Activated CD4-positive, alpha-beta T cell treated with anti-CD3 and anti-CD28 coated beads for 1 hour (primary cell): Measurements from ENCODE around the gene RREB1.

Experiments
- DNase-seq: peaks from one replicate; pipeline ENCODE4 v3.0.0-alpha.2; 2020

The RREB1 gene

DNA sequence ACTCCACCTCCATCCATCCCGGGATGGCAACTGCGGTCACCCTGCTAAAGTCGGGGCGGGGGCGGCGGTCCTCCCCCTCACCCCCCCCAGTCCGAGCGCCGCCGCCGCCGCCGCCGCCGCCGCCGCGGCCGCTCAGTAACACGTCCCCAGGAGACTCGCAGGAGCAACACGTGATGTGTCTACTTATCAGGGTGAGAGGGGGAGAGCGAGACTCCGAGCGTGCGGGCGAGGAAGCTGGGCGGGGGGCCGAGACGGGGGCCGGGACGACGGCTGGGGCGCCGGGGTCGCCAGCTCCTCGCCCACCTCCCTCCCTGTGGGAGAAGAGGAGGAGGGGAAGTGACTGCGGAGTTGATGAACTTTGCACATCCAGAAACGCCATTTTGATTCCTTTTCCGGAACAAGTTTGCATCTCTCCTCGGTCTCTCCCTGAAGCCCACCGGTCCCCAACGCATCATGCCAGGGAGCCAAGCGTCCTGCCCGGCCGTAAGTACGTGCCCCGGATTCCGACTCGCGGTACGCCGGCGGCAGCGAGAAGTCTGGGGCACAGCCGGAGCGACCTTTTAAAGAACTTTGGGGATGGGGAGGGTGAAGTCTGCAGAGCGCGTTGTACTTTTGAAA, at the start of gene RREB1:
RREB1 (plus strand) TSS at position 384 of the 618 bp plus-strand sequence. CDS start 73,951 bp downstream, outside the sequence.
- peak; percentile 38 for DNase-seq

DNA sequence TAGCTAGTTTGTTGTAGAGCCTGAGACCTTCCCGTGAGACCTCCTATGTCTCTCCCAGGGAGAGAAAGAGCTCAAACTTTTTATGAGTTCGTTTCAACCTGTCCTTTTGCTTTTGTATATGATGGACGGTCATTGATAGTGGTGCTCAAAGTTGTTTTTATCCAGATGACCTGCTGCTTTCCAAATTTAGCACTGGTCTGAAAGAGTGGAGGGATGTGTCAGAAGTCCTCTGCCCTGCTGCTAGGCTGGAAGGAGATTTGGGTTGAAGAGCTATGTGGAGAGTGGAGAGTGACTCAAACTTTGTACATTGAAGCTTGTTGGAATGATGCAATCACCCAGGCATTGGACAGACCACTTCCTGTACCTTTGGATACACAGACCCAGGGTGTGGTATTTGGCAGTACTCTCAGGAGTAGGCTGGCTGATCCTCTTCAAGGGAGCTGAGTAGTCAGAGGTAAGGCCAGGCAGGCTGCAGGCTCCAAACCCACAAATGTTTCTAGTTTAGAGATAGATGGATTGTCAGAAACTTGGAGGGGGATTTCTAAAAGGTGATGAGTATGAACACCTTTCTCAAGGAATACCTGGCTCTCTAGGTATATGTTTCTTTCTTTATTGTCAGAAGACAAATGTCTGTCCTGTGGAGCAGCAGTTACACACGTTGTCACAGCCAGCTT, 49.4 kb upstream of the RREB1 start:
- DNase-seq: no peak

DNA sequence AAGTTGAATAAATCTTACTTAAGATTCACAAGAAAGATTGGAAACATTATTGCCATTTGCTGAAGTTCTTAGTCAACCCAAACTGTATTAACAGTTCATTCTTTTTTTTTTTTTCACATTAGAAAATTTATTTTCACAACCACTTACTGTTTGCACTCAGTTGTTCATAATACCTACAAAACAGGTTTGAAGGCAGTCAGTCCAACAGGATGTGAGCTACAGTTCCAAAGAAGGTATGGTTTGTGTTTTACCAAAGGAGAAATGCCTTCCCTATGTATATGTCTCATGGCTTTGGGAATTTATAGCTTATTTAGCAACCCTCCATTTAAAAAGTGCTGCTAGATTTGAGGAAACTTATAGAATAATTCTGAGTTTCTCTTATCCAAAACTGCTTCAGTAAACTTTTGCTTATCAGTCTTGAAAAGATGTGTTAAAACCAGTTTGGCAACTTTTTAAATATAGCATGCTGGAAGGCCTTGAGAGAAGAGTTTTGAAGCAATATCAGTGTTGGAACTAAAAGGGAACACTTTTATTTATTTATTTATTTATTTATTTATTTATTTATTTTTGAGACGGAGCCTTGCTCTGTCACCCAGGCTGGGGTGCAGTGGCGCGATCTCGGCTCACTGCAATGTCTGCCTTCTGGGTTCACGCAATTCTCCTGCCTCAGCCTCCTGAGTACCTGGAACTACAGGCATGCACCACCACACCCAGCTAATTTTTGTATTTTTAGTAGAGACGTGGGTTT, 46.8 kb upstream of the RREB1 start:
- no peak for DNase-seq

DNA sequence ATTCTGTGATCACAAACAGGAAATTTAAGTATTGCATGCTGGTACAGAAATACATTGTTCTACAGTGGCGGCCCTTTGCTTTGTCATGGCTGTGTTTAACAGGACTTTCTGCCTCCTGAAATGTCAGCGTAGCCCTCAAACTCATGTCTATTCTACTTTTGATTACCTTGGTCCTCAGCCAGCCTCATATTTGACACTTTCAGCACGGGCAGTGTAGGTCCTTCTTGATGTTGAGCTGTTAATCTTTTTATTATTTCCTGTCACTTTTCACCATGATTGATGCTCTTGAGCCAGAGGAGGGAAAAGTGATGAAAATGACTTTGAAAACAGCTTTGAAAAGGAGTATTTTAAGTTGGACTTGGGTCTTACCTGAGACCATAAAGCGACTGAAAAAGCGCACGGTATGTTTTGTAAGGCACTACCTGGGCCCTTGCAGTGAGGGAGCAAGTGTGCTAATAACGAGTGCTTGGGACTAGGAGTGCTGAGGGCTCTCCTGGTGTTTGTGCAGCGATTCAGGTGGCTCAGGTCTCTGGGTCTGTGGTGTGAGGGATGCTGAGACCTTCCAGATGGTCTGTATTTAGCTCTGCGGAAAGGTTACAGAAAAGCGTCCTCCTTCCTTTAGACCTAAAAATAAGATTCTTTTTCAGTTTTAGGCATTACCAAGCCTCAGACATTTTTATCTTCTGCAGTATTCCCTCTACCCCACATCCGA, 45.2 kb upstream of the RREB1 start:
- DNase-seq: no peak

GRCh38 chr6:7067305-7067704, 40.5 kb upstream of the RREB1 start:
- no peak for DNase-seq

DNA sequence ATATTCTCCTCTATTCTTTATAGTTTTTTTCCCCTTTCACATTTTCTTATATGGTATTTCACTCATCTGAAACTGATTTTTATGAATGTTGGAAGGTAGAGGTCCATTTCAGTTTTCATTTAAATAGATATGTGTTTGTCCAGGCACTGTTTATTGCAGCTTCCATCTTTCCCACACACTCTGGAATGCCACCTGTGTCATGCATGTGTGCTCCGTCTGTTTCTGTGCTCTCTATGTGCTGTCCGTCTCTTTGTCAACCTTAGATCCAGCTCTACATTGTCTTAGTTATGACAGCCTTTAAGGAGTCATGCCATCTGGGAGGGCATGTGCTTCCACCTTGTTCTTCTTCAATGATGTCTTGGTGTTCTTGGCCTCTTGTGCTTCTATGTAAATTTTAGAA, 36.4 kb upstream of the RREB1 start:
- DNase-seq: no peak

- no peak for DNase-seq
Measured at GRCh38 chr6:7073082-7073820, 34.5 kb upstream of the RREB1 start.

GRCh38 chr6:7073821-7074525, 33.8 kb upstream of the RREB1 start:
- peak; percentile 37 for DNase-seq

- no peak for DNase-seq
Measured at GRCh38 chr6:7074870-7075269, 32.9 kb upstream of the RREB1 start.

DNA sequence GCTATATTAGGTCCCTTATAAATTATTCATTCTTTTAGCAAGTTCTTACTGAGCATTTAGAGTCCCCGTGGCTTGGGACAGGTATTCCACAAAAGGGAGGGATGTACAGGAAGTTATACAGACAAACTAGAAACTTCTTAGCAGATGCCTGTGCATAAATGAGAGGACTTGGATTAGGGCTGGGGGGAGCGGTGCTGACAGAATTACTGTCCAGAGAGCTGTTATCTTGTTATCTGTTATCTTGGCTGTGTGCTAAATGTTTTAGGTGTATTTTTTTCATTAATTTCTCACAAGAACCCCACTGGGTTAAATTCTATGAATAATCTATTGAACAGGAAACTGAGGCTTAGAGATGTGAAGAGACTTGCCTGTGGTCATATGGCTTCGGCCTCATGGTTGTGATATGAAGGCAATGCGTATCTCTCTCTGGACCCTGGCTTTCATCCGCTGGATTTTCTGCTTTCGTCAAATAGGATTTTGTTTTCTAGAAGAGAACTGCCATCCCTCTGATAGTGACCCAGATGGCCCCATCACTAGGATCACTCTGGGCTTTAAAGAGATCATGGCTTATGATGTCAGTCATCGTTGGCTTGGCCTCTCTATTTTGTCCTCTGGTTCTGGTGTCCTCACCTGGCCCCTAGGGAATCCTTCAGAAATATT, 32.3 kb upstream of the RREB1 start:
- DNase-seq: no peak

DNA sequence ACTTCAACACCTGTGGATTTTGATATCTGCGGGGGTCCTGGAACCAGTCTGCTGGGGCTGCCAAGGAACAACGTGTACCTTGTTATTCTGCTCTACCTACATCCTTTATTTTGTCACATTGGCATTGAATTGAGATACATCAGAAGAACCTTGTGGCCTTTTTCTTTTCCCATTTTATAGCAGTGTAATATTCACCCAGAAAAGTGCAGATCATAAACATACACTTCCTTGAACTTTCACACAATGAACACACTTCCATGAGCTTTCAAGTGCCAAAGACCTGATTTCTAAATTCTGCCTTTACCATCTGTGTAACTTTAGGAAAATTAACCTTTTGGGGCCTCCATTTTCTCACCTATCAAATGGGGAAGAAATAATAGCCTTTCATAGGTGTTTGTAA, 29.9 kb upstream of the RREB1 start:
- DNase-seq: no peak

GRCh38 chr6:7078856-7079255, 28.9 kb upstream of the RREB1 start:
- no peak for DNase-seq

DNA sequence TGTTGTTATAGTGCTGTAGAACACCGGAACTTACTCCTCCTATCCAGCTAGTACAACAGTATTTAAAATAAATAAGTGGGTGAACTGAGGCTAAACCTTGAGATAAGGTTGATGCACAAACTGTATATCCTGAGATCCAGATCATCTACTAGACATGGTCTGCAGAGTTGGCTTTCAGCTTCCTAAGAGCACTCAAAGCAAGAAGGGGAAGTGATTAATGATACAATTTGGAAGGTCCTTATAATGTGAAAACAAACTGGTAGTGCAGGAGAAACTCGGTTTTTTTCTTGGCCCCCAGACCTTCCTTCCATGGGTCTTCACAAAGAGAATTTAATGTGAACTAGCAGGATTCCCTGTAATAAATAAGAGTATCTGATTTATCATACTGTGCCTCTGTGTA, 27.4 kb upstream of the RREB1 start:
- no peak for DNase-seq

DNA sequence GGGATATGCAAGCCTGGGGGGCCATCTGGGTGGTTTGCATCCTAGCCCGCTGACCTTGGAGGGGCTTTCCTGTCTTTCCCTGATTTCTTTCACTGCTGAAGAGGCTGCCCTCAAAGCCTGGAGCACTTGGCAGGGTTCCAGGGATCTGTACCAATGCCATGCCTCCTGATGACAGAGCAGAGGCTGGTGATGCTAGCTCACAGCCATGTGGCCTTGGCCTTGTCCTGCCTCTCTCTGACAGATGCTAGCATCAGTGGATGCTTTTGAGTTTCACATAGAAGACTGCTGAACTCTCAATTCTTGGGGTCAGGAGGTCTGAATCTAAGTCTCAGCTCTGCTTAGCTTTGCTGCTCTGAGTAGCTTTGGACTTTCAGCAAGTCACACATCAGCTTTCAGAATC, 21.9 kb upstream of the RREB1 start:
- DNase-seq: no peak

- peak; percentile 9 for DNase-seq
Measured at GRCh38 chr6:7086488-7086887, 21.3 kb upstream of the RREB1 start.

- no peak for DNase-seq
Measured at GRCh38 chr6:7087066-7087465, 20.7 kb upstream of the RREB1 start.

GRCh38 chr6:7087491-7087979, 20.2 kb upstream of the RREB1 start:
- peak; percentile 18 for DNase-seq

DNA sequence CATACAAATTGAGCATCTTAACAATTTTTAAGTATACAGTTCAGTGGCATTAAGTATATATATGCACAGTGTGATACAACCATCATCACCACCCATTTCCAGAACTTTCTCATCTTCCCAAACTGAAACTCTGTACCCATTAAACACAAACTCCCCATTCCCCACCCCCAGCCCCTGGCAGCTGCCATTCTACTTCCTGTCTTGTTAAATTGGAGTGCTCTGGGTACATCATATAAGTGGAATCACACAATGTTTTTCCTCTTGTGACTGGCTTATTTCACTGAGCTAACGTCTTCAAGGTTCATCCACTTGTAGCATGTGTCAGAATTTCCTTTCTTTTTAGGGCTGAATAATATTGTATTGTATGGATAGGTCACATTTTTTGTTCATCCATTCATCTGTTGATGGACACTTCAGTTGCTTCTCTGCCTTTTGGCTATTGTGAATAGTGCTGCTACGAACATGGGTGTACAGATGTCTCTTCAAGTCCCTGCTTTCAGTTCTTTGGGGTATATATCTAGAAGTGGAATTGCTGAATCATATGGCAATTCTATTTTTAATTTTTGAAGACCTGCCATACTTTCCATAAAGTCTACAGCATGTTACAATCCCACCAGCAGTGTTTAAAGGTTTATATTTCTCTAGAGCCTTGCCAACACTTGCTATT, 19.6 kb upstream of the RREB1 start:
- no peak for DNase-seq

DNA sequence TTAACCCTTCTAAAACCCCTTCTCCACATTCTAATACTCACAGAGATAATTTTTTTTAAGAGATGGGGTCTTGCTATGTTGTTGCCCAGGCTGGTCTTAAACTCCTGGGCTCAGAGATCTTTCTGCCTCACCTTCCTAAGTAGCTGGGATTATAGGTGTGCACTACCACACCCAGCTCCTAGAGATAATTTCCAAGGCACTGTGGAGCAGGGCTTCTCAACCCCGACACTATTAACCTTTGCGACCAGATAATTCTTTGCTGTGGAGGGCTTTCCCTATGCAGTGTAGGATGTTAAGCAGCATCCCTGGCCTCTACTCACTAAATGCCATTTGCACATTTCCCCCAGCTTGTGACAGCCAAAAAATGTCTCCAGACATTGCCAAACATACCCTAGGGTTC, 8.8 kb upstream of the RREB1 start:
- no peak for DNase-seq

- no peak for DNase-seq
Measured at GRCh38 chr6:7100072-7100752, 7.5 kb upstream of the RREB1 start.
